Pulmonary artery endothelial cell (primary cell): ENCODE data around the gene ZNF532. TPM values are rescaled to one million over a fixed set of nuclear protein-coding genes. Genes with fewer than 3 reads are reported as not detected.

Source experiments
- DNase-seq: peaks from one replicate; pipeline ENCODE4 v3.0.0-alpha.2; 2011; ENCODE audit warnings: low read depth, low spot score
- total RNA-seq: library from RNA; depleted of rRNA; stranded (reverse); fragments of >200 nt; gene quantifications from 2 replicates; pipeline ENCODE4 v1.2.3, GENCODE V29; 2014

ZNF532 gene
- total RNA-seq, 1 donor from 2014 or later = 44.0 TPM

GRCh38 chr18:58937071-58937886 lies 72.6 kb downstream of the ZNF532 start:
- peak; percentile 73 for DNase-seq

GRCh38 chr18:58937887-58938267 lies 73.2 kb downstream of the ZNF532 start:
- no peak for DNase-seq

- DNase-seq = no peak
Measured at GRCh38 chr18:58941426-58942099, 76.9 kb downstream of the ZNF532 start.

- no peak for DNase-seq
Measured at GRCh38 chr18:58943896-58944295, 79.2 kb downstream of the ZNF532 start.

GRCh38 chr18:58947136-58947732 lies 82.6 kb downstream of the ZNF532 start:
- no peak for DNase-seq

GRCh38 chr18:58949031-58949430 lies 84.4 kb downstream of the ZNF532 start:
- no peak for DNase-seq

GRCh38 chr18:58951986-58952702 lies 87.5 kb downstream of the ZNF532 start:
- DNase-seq = no peak

GRCh38 chr18:58952858-58953257 lies 88.2 kb downstream of the ZNF532 start:
- no peak for DNase-seq

- peak; percentile 3 for DNase-seq
Measured at GRCh38 chr18:58953627-58954026, 89.0 kb downstream of the ZNF532 start.

GRCh38 chr18:58955001-58955400 lies 90.3 kb downstream of the ZNF532 start:
- DNase-seq = no peak

GRCh38 chr18:58955738-58956137 lies 91.1 kb downstream of the ZNF532 start:
- no peak for DNase-seq

- no peak for DNase-seq
Measured at GRCh38 chr18:58958628-58959027, 94.0 kb downstream of the ZNF532 start.

- DNase-seq = no peak
Measured at GRCh38 chr18:58960508-58960907, 95.8 kb downstream of the ZNF532 start.

- DNase-seq = no peak
Measured at GRCh38 chr18:58960946-58961722, 96.5 kb downstream of the ZNF532 start.

- no peak for DNase-seq
Measured at GRCh38 chr18:58962336-58962735, 97.7 kb downstream of the ZNF532 start.

- DNase-seq = no peak
Measured at GRCh38 chr18:58965291-58966004, 100.8 kb downstream of the ZNF532 start.

- DNase-seq = no peak
Measured at GRCh38 chr18:58966005-58966677, 101.5 kb downstream of the ZNF532 start.

- DNase-seq = no peak
Measured at GRCh38 chr18:58966704-58967103, 102.0 kb downstream of the ZNF532 start.

- DNase-seq = no peak
Measured at GRCh38 chr18:58967751-58968254, 103.1 kb downstream of the ZNF532 start.
